ENCODE data around the gene UTY.

Gene UTY

DNA sequence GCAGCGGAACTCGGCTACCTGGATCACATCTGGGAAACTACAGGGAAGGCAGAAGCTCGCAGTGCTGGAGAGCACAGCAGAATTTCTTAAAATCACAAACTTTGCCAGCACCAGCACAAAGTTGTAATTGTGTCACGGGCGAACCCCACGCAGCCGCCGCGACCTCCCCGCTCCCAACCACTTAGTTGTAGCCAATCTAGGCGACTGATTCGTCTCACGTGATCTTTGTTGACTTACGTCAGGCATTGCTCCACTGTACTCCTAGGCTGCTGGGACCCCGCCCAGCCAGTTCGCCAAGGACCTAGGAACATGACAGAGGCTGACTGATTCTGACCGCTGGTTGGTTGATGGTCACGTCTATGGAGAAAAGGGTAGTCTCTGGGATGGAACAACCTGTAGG, at the start of gene UTY:
UTY (minus strand) TSS at position 206 of the 400 bp plus-strand sequence. CDS start 368 bp downstream, outside the sequence.
- DNase-seq: no peak

DNA sequence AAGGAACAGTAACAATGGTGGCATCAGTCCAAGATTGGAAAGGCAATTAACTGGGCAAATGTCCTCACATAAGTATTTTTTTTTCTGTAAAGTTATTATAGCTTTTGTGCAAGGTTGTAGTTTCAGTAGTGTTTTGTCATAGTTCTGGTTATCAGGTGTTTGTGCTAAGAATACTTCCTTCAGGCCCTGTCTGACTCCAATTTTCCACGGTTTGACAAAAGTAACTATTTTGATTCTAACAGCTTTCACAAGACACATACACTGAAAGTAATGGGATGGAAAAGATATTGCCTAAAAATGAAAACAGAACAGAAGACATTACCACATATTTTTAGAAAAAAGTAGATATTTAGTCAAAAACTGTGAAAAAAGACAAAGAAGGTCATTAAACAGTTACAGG, 40.6 kb upstream of the UTY start:
- no peak for DNase-seq

DNA sequence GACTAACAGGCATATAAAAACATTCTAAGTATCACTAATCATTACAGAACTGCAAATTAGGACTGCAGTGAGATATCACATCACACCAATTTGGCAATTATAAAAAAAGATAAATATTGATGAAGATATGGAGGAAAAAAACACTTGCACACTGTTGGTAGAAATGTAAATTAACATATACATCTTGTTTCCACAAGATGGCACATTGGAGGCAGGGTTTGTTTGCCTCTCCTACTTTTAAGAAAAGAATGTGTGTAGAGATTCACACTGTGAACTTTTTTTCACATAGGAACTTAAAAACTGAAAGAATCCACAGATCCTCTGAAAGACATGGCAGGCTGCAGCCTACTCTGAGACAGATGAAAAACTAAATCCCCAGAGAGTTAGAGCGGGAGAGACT, 21.4 kb upstream of the UTY start:
- DNase-seq: no peak

DNA sequence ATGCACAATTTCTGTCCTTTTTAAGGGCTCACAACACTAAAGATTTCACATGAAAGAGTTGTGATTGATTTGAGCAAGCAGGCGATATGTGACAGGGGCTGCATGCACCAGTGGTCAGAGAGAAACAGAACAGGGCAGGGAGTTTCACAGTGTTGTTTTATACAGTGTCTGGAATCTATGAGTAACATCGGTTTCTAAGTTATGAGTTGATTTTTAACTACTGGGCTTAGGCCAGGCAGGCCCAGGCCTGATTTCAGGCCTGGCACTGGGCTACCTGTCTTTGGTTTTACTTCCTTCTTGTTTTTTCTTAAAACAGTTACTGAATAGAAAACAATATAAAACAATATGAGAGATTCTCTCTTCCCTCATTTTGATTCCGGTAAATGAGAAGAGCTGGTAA, 13.9 kb upstream of the UTY start:
- DNase-seq: no peak

DNA sequence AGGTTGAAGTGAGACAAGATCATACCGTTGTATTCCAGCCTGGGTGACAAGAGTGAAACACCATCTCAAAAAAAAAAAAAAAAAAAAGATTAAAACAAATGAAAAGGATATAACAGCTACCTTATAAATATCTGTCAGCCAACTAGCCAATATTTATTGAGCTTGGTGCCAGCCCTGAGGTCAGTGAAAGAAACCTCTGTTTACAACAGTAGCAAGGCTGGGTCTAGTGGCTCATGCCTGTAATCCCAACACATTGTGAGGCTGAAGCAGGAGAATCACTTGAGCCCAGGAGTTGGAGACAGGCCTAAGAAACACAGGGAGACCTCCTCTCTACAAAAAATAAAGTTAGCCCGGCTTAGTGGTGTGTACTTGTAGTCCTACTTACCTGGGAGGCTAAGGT, 12.6 kb upstream of the UTY start:
- no peak for DNase-seq

DNA sequence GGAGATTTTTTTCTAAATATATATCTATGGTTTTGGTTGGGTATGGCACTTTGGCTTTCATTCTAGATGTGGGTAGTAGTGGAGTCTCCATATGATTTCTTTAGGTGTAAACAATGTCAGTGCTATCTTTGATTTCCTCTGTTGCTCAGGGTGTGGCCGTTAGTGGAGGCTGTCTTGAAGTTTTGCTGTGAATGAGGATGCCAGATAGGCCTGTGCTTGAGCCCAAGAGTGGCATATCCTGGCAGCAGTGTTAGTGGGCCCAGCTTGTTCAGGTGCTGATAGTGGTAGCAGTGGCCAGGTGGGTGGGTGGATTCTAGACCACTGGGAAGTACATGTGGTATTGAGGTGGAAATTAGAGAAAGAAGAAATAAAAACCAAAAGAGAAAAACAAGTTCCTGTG, 8.9 kb upstream of the UTY start:
- DNase-seq: no peak

DNA sequence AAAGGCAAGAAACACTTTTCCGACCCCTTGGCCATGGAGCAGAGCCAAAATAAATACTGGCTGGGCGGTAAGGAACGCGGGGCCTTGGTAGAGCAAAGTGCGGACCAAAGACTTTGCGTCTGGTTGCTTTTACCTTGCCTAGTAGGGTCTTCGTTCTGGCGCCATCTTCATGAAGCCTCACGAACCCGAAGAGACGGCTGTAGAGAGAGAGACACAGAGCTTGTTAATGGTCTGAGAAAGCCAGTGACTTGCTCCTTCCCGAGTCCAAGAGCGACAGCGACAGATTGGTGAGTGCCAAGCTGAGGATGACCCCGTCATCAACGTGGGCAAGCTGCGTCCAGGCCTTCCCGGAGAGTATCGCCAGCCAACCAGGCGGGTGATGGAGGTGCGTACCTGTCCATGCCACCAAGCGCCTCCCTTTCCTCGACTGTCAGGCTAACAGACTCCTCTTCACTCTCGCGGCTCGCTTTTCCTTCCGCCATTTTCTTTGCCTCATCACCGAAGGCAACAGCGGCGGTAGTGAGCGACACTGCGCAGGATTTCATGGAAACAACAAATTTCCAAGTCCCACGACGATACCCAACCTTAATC, 617 bp downstream of the UTY start:
- DNase-seq: no peak

DNA sequence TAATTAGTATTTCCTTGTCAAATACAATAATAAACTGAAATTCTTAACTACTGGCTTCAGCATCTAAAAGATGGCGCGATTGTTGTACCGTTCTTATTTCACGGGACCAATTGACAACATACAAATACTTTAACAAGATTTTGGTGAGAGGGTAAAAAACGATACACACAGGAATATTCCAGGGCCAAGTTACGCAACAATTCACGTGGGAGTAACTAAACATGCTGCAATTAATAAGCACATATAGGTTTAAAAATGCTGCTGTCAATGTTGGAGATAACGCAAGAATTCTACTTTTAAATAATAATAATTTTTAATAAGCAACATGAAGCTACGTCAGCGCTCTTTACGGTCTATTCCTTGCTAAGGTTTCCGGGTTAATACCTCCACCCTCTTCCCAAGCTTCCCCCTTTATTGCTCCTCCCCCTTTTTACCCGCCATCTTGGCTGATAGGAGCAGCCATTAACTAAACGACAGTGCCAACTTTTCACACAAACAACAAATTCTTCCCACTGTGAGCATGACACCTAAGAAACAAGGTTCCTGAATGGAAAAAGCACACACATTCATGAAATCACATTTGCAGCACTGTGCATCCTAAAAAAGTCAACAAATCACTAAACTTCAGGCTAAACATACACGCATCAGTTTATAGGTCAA, 1.6 kb downstream of the UTY start:
- no peak for DNase-seq

DNA sequence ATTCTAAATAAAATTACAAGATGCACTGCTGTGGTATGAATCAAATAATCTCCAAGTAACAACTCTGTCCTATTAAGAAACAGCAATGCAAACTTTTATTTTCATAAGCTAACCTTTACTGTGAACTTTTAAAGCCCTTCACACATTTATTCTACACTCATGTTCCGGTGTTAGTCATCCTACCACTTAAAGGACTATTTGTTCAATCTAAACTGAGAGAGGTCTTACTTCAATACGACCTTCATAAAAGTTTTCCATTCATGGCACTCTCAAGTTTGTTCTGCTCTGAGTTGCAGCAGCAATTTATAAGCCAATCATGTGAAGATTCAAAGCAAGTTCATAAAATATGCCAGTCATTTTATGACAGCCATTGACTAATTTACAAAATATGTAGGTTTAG, 4.8 kb downstream of the UTY start:
- no peak for DNase-seq

DNA sequence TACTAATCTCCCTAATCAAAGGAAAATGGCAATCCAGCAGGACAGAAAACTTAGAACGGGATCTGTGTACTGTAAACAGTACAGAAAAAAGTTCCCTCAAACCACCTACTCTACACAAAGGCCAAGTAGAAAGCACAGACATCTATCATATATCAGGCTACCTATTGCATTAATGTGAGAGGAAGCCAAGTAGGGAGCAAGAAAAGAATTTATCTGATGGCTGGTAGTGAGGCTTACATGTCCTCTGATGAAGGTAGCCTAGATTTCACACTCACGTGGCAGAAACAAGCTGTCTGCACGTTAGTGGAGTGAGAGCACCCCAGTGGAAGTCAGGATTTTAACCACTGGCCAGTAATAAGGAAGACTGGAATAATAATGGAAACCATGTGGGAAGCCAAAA, 28.3 kb downstream of the UTY start:
- DNase-seq: no peak

DNA sequence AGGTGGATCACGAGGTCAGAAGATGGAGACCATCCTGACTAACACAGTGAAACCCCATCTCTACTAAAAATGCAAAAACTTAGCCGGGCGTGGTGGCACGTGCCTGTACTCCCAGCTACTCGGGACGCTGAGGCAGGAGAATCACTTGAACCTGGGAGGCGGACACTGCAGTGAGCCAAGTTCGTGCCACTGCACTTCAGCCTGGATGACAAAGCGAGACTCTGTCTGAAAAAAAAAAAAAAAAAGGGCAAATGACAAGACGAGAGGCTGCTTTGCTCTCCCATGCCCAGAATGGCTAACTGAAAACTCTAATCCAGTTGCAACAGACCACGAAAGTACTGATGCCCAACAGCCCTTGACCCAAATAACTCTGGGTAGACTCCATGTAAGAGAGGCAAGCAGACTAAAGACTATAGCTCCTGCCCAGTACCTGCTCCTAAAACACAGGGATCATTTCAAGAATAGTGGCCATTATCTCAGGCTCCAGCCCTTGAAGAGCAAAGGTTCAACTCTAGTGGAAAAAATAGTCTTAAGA, 29.2 kb downstream of the UTY start:
- DNase-seq: no peak

DNA sequence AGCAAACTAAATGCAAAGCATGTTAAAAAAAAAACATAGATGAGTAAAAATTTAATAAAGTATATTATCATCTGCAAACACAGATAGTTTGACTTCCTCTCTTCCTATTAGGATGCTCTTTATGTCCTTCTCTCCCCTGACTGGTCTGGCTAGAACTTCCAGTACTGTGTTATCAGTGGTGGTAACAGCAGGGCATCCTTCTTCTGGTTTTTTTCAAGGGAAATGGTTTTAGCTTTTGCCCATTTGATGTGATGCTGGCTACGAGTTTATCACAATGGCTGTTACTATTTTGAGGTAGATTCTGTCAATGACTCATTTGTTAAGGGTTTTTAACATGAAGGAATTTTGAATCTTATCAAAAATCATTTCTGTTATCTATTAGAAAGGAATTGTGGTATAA, 34.3 kb downstream of the UTY start:
- DNase-seq: no peak

DNA sequence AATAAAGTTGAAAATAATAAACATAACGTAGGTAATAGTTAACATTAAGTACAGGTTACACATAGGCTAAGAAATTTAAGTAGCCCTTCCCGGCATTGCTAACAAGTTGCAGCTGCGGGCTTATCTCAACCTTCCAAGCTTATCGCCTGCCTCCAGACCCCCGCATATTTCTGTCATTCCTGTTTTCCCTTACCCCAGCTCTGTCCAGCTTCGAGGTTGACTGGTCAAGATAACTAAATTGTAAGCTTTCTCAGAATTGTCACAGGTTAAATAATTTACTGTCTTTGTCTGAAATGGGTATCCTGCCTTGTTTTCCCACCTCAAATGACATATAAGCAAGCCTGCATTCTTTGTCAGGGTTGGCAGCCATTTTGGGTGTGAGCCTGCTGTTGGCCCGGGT, 36.7 kb downstream of the UTY start:
- no peak for DNase-seq

DNA sequence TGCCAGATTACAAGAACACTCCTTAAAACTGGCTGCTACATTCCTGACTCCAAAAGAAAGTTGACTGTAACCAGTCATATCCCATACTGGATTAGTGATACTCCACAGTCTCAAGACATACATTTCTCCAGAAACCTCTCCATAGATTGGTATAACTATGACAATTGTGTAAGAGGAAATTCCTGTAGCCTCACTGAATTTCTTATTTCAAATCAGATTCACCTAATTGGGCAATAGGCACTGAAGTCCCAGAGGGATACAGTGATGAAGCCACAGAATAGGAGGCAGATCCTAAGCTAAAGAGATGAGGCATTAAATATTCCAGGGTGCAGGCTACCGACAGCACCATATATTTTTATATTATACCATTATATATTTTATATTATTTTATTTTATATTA, 39.0 kb downstream of the UTY start:
- no peak for DNase-seq

DNA sequence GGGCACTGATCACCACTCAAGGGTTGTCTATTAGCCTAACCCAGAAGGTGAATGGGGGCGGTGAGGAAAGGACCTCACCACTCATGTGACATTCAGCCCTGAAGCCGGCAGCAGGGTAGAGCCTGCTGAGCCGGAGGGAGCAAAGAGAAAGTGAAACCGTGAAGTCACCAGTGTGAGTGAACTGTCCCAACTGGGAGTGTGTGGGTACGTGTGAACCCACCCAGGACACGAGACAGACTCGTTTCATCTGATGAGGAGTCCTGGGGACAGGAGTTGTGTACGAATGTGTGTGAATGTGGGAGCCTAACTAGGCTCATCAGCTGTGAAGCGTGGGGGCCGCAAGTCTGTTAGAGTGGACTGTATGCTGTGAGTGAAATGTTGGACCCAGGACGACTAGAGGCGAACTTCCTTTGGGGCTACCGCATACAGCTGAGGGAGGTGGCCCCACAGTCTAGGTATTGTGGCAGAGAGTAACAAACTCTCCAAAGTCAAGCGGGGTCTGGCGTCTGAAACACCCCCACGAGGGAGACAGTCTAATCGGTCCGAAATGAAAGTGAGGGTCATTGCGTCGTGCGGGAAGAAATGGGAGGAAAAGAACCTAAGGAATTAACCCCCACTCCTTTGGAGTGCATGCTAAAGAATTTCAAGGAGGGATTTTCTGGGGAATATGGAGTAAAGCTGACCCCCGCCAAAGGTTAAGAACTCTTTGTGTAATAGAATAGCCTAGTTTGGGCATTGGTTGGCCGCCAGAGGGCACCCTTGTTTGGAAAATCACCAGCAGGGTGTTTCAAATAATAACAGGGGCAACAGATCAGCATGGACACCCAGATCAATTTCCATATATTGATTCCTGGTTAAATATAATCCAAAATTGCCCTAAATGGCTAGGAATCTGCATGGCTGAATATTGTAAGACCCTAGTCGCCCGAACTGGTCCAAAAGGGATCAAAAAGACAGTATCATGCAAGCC, 43.6 kb downstream of the UTY start:
- no peak for DNase-seq

DNA sequence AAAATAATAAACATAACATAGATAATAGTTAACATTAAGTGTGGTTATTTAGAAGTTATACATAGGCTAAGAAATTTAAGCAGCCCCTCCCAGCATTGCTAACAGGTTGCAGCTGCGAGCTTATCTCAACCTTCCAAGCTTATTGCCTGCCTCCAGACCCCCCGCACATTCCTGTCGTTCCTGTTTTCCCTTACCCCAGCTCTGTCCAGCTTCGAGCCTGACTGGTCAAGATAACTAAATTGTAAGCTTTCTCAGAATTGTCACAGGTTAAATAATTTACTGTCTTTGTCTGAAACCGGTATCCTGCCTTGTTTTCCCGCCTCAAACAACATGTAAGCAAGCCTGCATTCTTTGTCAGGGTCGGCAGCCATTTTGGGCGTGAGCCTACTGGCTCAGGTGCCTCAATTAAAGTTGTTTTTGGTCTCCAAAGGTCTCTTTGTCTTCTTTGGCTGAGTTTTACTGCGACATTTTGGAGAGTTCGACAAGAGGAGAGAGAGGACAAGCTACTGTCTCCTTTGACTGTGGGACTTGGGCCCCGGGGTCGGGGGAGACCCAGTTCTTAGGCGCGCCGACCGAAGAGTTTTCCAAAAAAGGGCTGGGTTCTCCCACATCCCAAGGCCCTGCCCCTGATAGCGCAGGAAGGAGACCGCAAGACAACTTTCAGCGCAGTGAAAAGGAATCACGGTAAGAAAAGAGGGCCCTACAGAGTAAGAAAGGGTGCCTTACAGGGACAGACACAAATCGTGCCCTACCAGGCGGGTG, 44.4 kb downstream of the UTY start:
- no peak for DNase-seq

DNA sequence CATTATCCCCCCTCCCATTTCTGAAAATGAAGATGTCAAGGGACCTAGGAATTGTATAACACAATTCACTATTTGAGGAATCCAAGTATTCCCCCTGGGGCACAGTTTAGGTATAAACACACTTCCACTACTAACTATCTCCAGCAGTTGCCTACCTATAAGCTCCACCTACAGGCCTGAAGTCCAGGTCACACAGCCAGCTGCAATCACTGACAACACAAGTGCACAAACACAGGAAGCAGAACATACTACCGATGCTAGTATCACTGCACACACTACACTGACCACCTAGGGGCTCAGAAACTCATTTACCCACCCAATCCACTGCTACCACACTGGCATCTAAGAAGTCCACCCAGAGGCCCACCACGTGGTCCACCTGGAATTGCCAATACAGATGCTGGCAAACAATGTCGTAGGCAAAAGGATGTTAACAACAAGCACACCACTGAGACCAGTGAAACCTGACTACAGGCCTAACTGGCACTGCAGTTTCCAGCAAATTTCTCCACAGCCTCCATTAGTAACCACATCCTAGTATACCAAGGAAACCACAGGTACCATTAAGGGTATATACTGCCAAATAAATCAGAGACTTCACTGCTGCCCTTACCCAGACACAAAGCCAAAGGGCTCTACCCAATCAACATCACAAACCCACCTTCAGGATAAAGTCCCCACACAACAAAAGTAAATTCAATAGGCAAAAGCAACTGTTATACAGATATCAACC, 47.4 kb downstream of the UTY start:
- DNase-seq: no peak

DNA sequence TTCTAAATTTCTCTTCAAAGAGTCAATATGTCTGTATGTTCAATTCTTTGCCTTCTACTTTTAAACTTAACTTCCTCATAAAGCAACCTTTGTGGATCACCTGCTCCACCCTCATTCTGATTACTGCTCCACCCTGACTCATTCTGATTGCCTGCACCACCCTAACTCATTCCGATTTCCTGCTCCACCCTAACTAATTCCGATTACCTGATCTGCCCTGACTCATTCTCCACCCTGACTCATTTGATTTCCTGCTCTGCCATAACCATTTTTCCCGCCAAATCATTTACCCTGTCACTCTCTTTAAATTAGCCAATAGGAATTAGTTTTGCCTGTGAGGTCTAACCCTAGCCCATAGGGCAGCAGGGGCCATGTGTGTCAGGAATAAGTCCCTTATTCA, 50.3 kb downstream of the UTY start:
- no peak for DNase-seq

DNA sequence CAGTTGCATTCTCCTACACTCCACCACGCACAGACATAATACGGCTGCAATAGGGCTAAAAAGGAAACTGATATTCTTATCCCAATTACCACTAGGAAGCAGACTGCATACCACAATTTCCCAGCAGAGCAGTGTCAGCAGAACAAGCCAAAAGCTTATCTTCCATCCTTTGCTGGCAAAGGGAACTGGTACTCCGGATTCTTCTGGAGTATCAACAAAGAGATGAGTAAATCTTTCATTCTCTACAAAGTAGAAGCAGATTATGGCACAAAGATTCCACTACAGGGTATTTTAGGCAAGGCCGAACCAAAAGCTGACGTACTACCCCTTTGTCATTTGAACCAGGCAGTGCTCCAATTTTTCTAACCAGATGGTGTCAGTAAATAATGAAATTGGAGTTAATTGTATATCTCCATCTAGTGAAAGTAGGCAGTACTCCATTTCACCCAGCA, 56.5 kb downstream of the UTY start:
- DNase-seq: no peak

DNA sequence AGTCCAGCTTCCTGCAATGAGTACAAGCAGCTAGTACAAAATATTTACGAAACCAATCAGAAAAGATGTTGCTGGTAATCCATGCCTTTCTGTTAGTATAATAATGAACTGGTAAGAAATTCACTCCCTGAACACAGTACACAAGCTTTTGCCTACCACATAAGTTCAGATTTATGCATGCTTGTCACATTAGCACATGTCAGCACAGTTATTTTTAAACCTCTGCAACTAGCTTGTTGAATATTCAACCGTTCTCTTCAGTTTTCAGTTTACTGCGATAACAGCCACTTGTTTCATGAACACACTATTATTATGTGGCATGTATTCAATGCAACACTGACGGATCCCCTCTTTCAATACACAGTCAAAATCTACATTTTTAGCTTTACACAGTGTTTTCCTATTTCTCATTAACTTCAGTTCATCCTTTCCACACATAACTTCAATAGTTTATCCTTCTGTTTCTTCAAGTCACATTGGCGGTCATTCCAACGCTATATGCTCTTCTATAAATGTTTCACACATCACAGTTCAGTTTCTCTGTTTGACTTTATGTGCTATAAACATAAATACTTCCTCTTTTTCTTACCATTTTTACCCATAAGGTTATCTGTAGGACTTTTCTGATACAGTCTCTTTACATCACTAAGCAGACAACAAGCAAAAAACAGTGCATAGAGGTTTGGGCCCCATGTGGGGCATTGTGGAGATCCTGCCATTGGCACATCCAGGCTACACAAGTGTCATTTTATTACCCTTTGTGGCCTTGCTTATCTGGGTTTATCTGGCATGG, 62.8 kb downstream of the UTY start:
- no peak for DNase-seq

DNA sequence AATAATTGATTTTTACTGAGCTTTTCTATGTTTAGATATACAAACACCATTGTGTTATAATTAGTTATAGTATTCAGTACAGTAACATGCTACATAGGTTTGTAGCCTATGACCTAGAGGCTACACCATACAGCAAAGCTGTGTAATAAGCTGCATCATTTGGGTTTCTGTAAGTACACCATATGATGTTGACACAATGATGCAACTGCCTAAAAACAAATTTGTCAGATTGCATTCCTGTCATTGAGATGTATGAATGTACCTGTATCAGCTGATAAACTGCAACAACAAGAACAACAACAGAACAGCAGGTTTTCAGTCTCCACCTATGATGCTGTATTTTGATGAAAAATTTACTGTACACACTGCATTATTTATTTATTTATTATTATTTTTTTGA, 64.3 kb downstream of the UTY start:
- no peak for DNase-seq

Data from NCI-H1092 (cell line).